Left lung (tissue), 10 donors: ENCODE measurements around the gene SMIM22. TPM values are rescaled to one million over a fixed set of nuclear protein-coding genes. Genes with fewer than 3 reads are reported as not detected.

ENCODE experiments used
- ATAC-seq: fragments of 200-7000 bp; cut with Tn5 transposase; one replicate; pipeline ENCODE4 v1.9.1; 2020; ENCODE audit warnings: moderate library complexity
- DNase-seq, 4 donors: peaks; one replicate each; pipeline ENCODE4 v3.0.0-alpha.2; 2013 to 2020
- H3K27ac ChIP-seq, 2 donors: fragments of 200-600 bp; sonication (generic) in 1 of 2; one replicate each; pipeline versions ENCODE4 v1.5.0 to v1.8.0; 2020 to 2021
- H3K27me3 ChIP-seq, 2 donors: fragments of 200-600 bp; sonication (generic) in 1 of 2; one replicate each; pipeline versions ENCODE4 v1.5.0 to v1.8.0; 2020 to 2021
- H3K36me3 ChIP-seq, 2 donors: fragments of 200-600 bp; sonication (generic) in 1 of 2; one replicate each; pipeline versions ENCODE4 v1.5.0 to v1.8.0; 2020 to 2021
- H3K4me1 ChIP-seq, 2 donors: fragments of 200-600 bp; one replicate each; pipeline ENCODE4 v1.8.0; 2021
- H3K4me3 ChIP-seq, 2 donors: fragments of 200-600 bp; sonication (generic) in 1 of 2; one replicate each; pipeline versions ENCODE4 v1.5.0 to v1.8.0; 2020 to 2021; ENCODE audit warnings: mild to moderate bottlenecking in 1 of 2
- H3K9me3 ChIP-seq, 2 donors: fragments of 200-600 bp; sonication (generic) in 1 of 2; one replicate each; pipeline versions ENCODE4 v1.5.0 to v1.8.0; 2020 to 2021
- intact Hi-C, 2 donors: fragments of 100-400 bp; cut with DNase I; formaldehyde crosslinking; loops; one replicate each; pipeline versions ENCODE4 v1.11.2 to v1.14.2; 2022
- polyA plus RNA-seq, 6 donors: library from polyadenylated mRNA; unstranded; fragments of 120-200 nt; gene quantifications; one replicate each; pipeline ENCODE4 v1.2.1, GENCODE V29; 2013; ENCODE audit not compliant: insufficient read length in 6 of 6
- total RNA-seq, 2 donors: library from RNA; stranded (reverse); fragmentation: NEBNext Ultra II Directional; extraction: Animal tissue kit (Norgen Biotek cat#: 25700); gene quantifications; one replicate each; pipeline ENCODE4 v1.2.1, GENCODE V29; 2021
- TF ChIP-seq, protein P1 (sequence below), 2 donors: fragments of 200-600 bp; sonication (generic) in 1 of 2; IDR thresholded peaks; one replicate each; pipeline versions ENCODE4 v1.5.0 to v1.8.0; 2021; ENCODE audit warnings: antibody characterized with exemption in 2 of 2
- donor health status: DM: no; HTN: yes; CAD: no.
- donor health status: DM: no; HTN: no; CAD: no.

SMIM22 gene
- total and polyA plus RNA-seq, 8 donors: 3.4 to 40.5 (median 4.5) TPM

DNA sequence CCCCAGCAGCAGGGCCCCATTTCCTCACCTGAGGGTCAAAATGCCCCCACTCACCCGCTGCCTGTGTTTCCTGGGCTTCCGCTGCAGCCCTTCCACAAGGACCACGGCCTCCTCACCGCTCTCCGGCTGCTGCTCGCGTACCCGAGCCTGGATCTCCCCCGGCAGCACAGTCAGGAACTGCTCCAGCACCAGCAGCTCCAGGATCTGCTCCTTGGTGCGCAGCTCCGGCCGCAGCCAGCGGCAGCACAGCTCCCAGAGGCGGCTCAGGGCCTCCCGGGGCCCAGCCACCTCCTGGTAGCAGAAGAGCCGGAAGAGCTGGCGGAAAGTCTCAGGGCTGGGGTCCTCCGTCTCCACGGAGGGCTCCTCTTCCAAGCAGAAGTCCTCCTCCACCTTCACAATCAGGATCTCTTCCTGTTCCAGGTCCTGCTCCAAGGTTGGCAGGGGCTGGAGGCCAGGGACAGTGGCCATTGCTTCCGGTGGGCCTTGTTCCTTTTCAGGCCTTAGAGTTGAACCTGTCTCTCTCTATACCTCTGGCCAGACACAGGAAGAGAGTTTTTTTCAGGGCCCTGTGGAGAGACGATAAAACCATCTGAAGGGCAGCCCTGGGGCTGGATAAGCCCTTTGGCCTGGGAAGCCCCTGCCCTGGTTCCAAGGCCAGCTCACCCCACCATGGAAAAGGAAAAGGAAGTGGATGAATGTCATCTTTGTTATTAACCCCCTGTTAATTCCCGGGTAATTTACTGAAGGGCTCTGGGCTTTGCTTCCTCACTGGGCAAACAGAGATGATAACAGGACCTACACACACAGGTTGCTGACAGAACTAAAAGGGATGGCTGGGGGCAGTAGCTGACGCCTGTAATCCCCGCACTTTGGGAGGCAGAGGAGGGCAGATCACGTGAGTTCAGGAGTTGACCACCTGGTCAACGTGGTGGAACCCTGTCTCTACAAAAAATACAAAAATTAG lies 29.4 kb upstream of the SMIM22 start:
- peak overlapping the region in 1 of 2 donors; percentile 87 for H3K27ac ChIP-seq
- DNase-seq (no peak), ATAC-seq (no peak)
- no peaks in the 10 kb centered on the region for H3K27me3 ChIP-seq
- H3K36me3 ChIP-seq: peaks cover 0 to 43% of the 10 kb centered on the region in 2 donors
- H3K4me3 ChIP-seq: peak overlapping the region; percentile 97 to 99
- H3K9me3 ChIP-seq: no peaks in the 10 kb centered on the region
- peaks cover 13 to 33% of the 10 kb centered on the region in 2 donors for H3K4me1 ChIP-seq
- TF ChIP-seq, protein P1, sequence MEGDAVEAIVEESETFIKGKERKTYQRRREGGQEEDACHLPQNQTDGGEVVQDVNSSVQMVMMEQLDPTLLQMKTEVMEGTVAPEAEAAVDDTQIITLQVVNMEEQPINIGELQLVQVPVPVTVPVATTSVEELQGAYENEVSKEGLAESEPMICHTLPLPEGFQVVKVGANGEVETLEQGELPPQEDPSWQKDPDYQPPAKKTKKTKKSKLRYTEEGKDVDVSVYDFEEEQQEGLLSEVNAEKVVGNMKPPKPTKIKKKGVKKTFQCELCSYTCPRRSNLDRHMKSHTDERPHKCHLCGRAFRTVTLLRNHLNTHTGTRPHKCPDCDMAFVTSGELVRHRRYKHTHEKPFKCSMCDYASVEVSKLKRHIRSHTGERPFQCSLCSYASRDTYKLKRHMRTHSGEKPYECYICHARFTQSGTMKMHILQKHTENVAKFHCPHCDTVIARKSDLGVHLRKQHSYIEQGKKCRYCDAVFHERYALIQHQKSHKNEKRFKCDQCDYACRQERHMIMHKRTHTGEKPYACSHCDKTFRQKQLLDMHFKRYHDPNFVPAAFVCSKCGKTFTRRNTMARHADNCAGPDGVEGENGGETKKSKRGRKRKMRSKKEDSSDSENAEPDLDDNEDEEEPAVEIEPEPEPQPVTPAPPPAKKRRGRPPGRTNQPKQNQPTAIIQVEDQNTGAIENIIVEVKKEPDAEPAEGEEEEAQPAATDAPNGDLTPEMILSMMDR (IDR thresholded peaks at IDR 0.05): no peak
- intact Hi-C loops: no loop called here

DNA sequence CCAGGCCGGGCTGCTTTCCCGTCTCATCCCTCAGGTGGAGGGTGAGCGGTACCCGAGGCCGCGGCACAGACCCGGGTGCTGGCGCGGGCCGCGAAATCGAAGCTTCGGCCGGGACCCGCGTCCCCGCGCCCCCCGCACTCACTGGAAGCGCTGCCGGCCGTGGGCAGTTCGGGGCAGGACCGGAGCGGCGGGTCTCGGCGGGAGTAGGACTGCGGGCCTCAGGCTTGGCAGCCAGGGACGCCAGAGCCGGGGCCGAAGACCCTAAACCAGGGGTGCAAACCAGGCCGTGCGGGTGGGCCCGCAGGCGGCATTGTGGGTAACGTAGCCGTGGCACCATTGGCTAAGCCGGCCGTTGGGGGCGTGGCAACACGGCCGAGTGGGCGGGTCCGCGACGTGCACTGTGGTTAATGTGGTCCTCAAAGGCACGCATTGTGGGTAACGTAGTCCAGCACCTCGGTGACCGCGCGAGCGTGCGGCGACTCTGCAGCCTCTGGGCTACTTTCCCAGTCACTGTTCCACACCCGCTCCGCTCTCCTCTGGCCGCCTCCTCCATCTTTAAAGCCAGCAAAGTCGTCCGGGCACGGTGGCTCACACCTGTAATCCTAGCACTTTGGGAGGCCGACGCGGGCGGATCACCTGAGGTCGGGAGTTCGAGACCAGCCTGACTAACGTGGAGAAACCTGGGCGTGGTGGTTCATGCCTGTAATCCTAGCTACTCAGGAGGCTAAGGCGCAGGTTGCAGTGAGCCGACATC lies 28.1 kb upstream of the SMIM22 start, which contains the start of gene ZNF500:
Gene ZNF500, minus strand, starts transcription at position 288 of the 754 bp plus-strand sequence. CDS start 1,184 bp downstream, outside the sequence.
- peaks cover 13 to 33% of the 10 kb centered on the region in 2 donors for H3K4me1 ChIP-seq
- ATAC-seq (peak; percentile 95), DNase-seq (peak; percentile 96 to 98 (median 98))
- intact Hi-C loops: no loop called here
- H3K27me3 ChIP-seq: no peaks in the 10 kb centered on the region
- peak within 1 kb of the TSS; percentile 87 to 89 for H3K27ac ChIP-seq
- peak within 1 kb of the TSS; percentile 97 to 99 for H3K4me3 ChIP-seq
- H3K9me3 ChIP-seq: no peaks in the 10 kb centered on the region
- H3K36me3 ChIP-seq: peaks cover 0 to 32% of the 10 kb centered on the region in 2 donors
- TF ChIP-seq, protein P1 (IDR thresholded peaks at IDR 0.05): no peak

DNA sequence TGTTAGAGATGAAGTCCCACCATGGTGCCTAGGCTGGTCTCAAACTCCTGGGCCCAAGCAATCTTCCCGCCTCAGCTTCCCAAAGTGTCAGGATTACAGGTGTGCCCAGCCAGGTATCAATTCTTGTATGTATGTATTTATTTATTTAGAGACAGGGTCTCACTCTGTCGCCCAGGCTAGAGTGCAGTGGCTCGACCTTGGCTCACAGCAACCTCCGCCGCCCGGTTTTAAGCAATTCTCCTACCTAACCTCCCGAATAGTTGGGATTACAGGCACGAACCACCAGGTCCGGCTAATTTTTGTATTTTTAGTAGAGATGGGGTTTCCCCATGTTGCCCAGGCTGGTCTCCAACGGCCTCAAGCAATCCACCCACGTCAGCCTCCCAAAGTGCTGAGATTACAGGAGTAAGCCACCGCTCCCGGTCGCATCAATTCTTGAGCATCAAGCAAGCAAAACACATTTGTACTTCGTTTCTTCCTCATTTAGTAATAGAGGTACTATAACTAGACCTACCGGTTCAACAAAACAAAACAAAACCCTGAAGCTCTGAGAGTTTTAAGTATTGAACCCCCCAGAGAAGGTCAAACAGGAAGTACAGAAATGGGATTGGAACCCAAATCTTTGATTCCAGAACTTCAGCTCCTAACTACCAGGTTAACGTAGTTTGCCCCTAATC lies 27.2 kb upstream of the SMIM22 start:
- peak in 2 of 4 donors; percentile 24 to 44 for DNase-seq
- Histone ChIP-seq H3K27ac (peak overlapping the region; percentile 87 to 89), H3K4me1 (peaks cover 13 to 33% of the 10 kb centered on the region in 2 donors), H3K9me3 (no peaks in the 10 kb centered on the region), H3K36me3 (peaks cover 0 to 23% of the 10 kb centered on the region in 2 donors), H3K27me3 (no peaks in the 10 kb centered on the region), H3K4me3 (peak overlapping the region; percentile 47 to 99)
- ATAC-seq: peak; percentile 5
- TF ChIP-seq, protein P1 (IDR thresholded peaks at IDR 0.05): no peak
- intact Hi-C loops: no loop called here

DNA sequence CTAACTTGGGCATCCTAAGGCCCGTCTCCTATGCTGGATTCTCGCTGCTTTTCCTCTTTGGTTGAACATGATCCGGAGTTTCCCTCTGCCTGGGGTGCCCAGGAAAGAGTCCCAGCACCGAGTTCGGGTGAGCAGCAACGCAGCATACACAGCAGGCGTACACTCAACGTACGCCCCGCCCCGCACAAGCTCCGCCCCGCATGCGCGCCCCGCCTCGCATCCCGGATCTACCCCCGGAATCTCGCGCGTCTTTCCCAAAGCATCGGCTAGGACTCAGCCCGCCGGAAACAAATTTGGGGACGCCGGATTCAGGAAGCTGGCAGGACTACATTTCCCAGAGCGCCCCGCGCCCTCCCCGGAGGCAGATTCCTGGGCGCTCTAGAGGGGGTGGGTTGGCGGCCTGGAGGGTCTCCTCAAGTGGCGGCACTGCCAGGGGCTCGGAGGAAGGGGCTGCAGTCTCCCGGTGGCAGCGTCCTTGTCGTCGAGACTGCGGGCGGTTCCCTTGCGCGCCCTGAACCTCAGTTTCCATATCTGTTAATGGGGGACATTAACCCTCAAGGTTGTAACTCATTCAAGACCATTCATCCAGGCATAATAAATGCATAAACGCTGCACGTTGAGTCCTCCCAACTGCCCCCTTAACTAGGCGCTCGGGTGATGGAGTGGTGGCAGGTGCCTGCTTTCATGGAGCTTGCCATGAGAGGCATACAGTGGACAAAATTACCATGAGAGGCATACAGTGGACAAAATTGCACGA lies 26.4 kb upstream of the SMIM22 start:
- peak; percentile 90 for ATAC-seq
- Histone ChIP-seq H3K36me3 (peaks cover 0 to 15% of the 10 kb centered on the region in 2 donors), H3K27ac (peak overlapping the region; percentile 87 to 89), H3K9me3 (no peaks in the 10 kb centered on the region), H3K4me1 (peaks cover 13 to 33% of the 10 kb centered on the region in 2 donors), H3K4me3 (peak overlapping the region; percentile 47 to 99), H3K27me3 (no peaks in the 10 kb centered on the region)
- TF ChIP-seq, protein P1 (IDR thresholded peaks at IDR 0.05): no peak
- intact Hi-C loops: no loop called here
- peak; percentile 92 to 98 (median 97) for DNase-seq
